ENCODE measurements around the gene RB1.

RB1 gene

GRCh38 chr13:48500652-48501197, 197.2 kb downstream of the RB1 start:
- peak; percentile 93 for DNase-seq (ENCODE audit: low read depth)
- no peak overlapping the region for H3K4me3 ChIP-seq (ENCODE audit: control insufficient read depth, low read depth, low read length)
- no peak for TF ChIP-seq CTCF (conservative IDR thresholded peaks at IDR 0.05; ENCODE audit: control insufficient read depth, insufficient read depth, low read depth, low read length)

GRCh38 chr13:48501705-48502104, 198.2 kb downstream of the RB1 start:
- no peak for TF ChIP-seq CTCF (conservative IDR thresholded peaks at IDR 0.05; ENCODE audit: control insufficient read depth, insufficient read depth, low read depth, low read length)
- no peak for DNase-seq (ENCODE audit: low read depth)

GRCh38 chr13:48502601-48503319, 199.2 kb downstream of the RB1 start:
- DNase-seq (ENCODE audit: low read depth): no peak
- TF ChIP-seq CTCF (conservative IDR thresholded peaks at IDR 0.05; ENCODE audit: control insufficient read depth, insufficient read depth, low read depth, low read length): no peak

More at GRCh38 chr13:48501705-48502104, 198.2 kb downstream of the RB1 start:
- H3K4me3 ChIP-seq (ENCODE audit: control insufficient read depth, low read depth, low read length): no peak overlapping the region

GRCh38 chr13:48504606-48505005, 201.1 kb downstream of the RB1 start:
- H3K4me3 ChIP-seq (ENCODE audit: control insufficient read depth, low read depth, low read length): no peak overlapping the region
- TF ChIP-seq CTCF (conservative IDR thresholded peaks at IDR 0.05; ENCODE audit: control insufficient read depth, insufficient read depth, low read depth, low read length): no peak
- no peak for DNase-seq (ENCODE audit: low read depth)

More at GRCh38 chr13:48502601-48503319, 199.2 kb downstream of the RB1 start:
- H3K4me3 ChIP-seq (ENCODE audit: control insufficient read depth, low read depth, low read length): no peak overlapping the region

GRCh38 chr13:48505012-48505411, 201.5 kb downstream of the RB1 start:
- no peak for TF ChIP-seq CTCF (conservative IDR thresholded peaks at IDR 0.05; ENCODE audit: control insufficient read depth, insufficient read depth, low read depth, low read length)
- no peak for DNase-seq (ENCODE audit: low read depth)
- H3K4me3 ChIP-seq (ENCODE audit: control insufficient read depth, low read depth, low read length): no peak overlapping the region

GRCh38 chr13:48505597-48506091, 202.1 kb downstream of the RB1 start:
- no peak overlapping the region for H3K4me3 ChIP-seq (ENCODE audit: control insufficient read depth, low read depth, low read length)
- DNase-seq (ENCODE audit: low read depth): no peak
- no peak for TF ChIP-seq CTCF (conservative IDR thresholded peaks at IDR 0.05; ENCODE audit: control insufficient read depth, insufficient read depth, low read depth, low read length)

Data from fibroblast of mammary gland (primary cell).